Thyroid gland (tissue), 4 donors: ENCODE data around the gene SLC19A2. TPM values are rescaled to one million over a fixed set of nuclear protein-coding genes. Genes with fewer than 3 reads are reported as not detected.
"Not testable (repeated sequence)": the region's sequence is repeated elsewhere in the genome, so short reads cannot be mapped to it uniquely, and the experiment has no call there.

Experiments
- DNase-seq, 2 donors: peaks; one replicate each; pipeline ENCODE4 v3.0.0-alpha.2; 2019
- H3K27ac ChIP-seq, 3 donors: fragments of 200-600 bp; sonication (generic); 1 replicate in 2 of 3; 2 replicates in 1 of 3; pipeline ENCODE4 v1.5.1; 2016 to 2019; ENCODE audit warnings: mild to moderate bottlenecking in 1 of 3, moderate library complexity in 1 of 3
- H3K27me3 ChIP-seq: fragments of 200-600 bp; sonication (generic); one replicate; pipeline ENCODE4 v1.5.1; 2019
- H3K36me3 ChIP-seq, 2 donors: fragments of 200-600 bp; sonication (generic); one replicate each; pipeline ENCODE4 v1.5.1; 2016 to 2019
- H3K4me1 ChIP-seq, 2 donors: fragments of 200-600 bp; sonication (generic); one replicate each; pipeline ENCODE4 v1.5.1; 2017 to 2019
- H3K4me3 ChIP-seq, 3 donors: fragments of 200-600 bp; sonication (generic); replicated peaks in 1 of 3; 1 replicate in 2 of 3; 2 replicates in 1 of 3; pipeline ENCODE4 v1.5.1; 2016; ENCODE audit warnings: mild to moderate bottlenecking in 1 of 3
- H3K9me3 ChIP-seq: fragments of 200-600 bp; sonication (generic); one replicate; pipeline ENCODE4 v1.5.1; 2017
- POLR2A ChIP-seq, 2 donors: fragments of 450-650 bp; IDR thresholded peaks; one replicate each; pipeline ENCODE4 v1.6.1; 2017; ENCODE audit warnings: antibody characterized with exemption in 2 of 2, mild to moderate bottlenecking in 2 of 2, moderate library complexity in 1 of 2
- WGBS, 2 donors: methylation state at CpG; one replicate each; pipeline ENCODE4 v1.1.5; 2017; 5-methylcytosine and 5-hydroxymethylcytosine counted together
- intact Hi-C: fragments of 100-400 bp; cut with DNase I; formaldehyde crosslinking; loops from one replicate; pipeline ENCODE4 v1.15.1; 2023
- total RNA-seq, 4 donors: library from RNA; depleted of rRNA; stranded (reverse); fragments of >200 nt; gene quantifications; one replicate each; pipeline ENCODE4 v1.2.3, GENCODE V29; 2016
- TF ChIP-seq, protein P1 (sequence below), 6 experiments: fragments of 200-600 bp in 3 of 6; fragments of 450-650 bp in 3 of 6; sonication (generic) in 3 of 6; IDR thresholded peaks; one replicate each; pipeline ENCODE4 v1.5.1; 2016 to 2019; ENCODE audit warnings: antibody characterized with exemption in 6 of 6, mild to moderate bottlenecking in 2 of 6, inconsistent platforms in 1 of 6, moderate library complexity in 1 of 6

The SLC19A2 gene, protein sequence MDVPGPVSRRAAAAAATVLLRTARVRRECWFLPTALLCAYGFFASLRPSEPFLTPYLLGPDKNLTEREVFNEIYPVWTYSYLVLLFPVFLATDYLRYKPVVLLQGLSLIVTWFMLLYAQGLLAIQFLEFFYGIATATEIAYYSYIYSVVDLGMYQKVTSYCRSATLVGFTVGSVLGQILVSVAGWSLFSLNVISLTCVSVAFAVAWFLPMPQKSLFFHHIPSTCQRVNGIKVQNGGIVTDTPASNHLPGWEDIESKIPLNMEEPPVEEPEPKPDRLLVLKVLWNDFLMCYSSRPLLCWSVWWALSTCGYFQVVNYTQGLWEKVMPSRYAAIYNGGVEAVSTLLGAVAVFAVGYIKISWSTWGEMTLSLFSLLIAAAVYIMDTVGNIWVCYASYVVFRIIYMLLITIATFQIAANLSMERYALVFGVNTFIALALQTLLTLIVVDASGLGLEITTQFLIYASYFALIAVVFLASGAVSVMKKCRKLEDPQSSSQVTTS
- total RNA-seq, result 10 to 100 TPM; 19.0 to 41.0 (median 27.8) TPM

DNA sequence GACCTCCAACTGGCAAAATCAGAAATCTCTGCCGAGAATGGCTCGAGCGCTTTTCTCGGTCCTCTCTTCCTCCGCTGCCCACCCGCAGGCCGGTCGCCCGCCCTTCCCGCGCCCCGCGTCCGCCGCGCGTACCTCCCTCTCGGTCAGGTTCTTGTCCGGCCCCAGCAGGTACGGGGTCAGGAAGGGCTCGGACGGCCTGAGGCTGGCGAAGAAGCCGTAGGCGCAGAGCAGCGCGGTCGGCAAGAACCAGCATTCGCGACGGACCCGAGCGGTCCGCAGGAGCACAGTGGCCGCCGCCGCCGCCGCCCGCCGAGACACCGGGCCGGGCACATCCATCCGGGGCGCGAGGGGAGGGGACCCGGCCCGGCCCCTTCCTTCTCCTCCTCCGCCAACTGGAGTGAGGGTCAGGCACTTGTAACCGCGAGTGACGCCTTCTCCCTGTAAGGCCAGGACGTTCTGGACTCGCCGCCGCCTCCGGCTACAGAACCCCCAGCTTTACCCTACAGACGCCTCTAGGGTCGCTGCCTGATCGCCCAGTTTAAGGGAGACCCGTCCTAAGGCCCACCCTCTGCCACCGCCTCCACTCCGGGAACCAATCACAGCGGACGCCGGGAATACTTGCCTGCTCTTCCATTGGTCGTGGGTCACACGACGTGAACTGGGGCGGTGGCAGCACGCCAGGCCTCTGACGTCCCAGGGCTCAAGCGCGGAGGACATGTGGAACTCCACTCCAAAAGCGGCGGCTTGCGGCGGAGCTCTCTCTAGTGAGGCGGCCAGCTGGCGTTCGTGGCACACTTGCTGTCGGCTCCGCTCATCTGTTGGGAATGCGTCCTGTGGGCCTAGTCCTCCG, at the start of gene SLC19A2:
Gene SLC19A2 (minus strand): TSS at position 514 of the 850 bp plus-strand sequence. CDS start 178 bp downstream, at position 336.
- peak within 1 kb of the TSS; percentile 85 to 89 (median 87) for H3K4me3 ChIP-seq
- DNase-seq, result peak; percentile 100
- 0 to 1% methylated on average over 46 to 53 of the region's 85 CpGs for WGBS, 2 donors
- TF ChIP-seq, protein P1, sequence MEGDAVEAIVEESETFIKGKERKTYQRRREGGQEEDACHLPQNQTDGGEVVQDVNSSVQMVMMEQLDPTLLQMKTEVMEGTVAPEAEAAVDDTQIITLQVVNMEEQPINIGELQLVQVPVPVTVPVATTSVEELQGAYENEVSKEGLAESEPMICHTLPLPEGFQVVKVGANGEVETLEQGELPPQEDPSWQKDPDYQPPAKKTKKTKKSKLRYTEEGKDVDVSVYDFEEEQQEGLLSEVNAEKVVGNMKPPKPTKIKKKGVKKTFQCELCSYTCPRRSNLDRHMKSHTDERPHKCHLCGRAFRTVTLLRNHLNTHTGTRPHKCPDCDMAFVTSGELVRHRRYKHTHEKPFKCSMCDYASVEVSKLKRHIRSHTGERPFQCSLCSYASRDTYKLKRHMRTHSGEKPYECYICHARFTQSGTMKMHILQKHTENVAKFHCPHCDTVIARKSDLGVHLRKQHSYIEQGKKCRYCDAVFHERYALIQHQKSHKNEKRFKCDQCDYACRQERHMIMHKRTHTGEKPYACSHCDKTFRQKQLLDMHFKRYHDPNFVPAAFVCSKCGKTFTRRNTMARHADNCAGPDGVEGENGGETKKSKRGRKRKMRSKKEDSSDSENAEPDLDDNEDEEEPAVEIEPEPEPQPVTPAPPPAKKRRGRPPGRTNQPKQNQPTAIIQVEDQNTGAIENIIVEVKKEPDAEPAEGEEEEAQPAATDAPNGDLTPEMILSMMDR (IDR thresholded peaks at IDR 0.05), result peak in 3 of 6 experiments; percentile 20 to 38 (median 33)
- peak; percentile 89 to 100 for TF ChIP-seq POLR2A (IDR thresholded peaks at IDR 0.05)
- H3K4me1 ChIP-seq, result peaks cover 16 to 31% of the 10 kb centered on the region in 2 donors
- no peaks in the 10 kb centered on the region for H3K27me3 ChIP-seq
- intact Hi-C loops, result no loop called here
- H3K27ac ChIP-seq, result peak within 1 kb of the TSS; percentile 97 to 98 (median 98)
- no peaks in the 10 kb centered on the region for H3K36me3 ChIP-seq
- H3K9me3 ChIP-seq, result no peaks in the 10 kb centered on the region

DNA sequence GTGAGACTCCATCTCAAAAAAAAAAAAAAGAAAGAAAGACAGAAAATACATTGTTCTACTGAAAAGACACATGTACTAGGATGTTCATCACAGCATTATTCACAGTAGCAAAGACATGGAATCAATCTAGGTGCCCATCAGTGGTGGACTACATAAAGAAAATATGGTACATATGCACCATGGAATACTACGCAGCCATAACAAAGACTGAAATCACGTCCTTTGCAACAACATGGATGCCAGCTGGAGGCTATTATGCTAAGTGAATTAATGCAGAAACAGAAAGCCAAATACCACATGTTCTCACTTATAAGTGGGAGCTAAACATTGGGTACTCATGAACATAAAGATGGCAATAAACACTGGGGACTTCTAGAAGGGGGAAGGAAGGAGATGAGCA, 48.9 kb upstream of the SLC19A2 start:
- intact Hi-C loops, result no loop called here
- TF ChIP-seq, protein P1 (IDR thresholded peaks at IDR 0.05), result no peak
- TF ChIP-seq POLR2A (IDR thresholded peaks at IDR 0.05), result no peak
- Histone ChIP-seq H3K9me3 (no peaks in the 10 kb centered on the region), H3K4me1 (peaks cover 5 to 9% of the 10 kb centered on the region in 2 donors), H3K27me3 (no peaks in the 10 kb centered on the region), H3K4me3 (no peak overlapping the region), H3K27ac (no peak overlapping the region), H3K36me3 (no peaks in the 10 kb centered on the region)
- 92 to 96% methylated on average over 2 of the region's 2 CpGs for WGBS, 2 donors
- no peak for DNase-seq

DNA sequence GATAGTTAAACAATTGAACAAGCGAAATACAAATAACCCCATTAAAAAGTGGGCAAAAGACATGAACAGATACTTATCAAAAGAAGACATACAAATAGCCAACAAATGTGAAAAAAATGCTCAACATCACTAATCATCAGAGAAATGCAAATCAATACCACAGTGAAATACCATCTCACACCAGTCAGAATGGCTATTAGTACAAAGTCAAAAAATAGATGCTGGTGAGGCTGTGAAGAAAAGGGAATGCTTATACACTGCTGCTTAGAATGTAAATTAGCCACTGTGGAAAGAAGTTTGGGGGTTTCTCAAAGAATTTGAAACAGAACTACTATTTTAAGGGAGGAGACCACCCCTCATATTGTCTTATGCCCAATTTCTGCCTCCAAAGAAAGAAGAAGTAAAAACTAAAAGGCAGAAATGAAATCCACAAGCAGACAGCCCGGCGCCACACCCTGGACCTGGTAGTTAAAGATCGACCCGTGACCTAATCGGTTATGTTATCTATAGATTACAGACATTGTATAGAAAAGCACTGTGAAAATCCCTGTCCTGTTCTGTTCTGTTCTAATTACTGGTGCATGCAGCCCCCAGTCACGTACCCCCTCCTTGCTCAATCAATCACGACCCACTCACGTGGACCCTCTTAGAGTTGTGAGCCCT, 47.9 kb upstream of the SLC19A2 start:
- H3K27me3 ChIP-seq, H3K27ac ChIP-seq, intact Hi-C loops, H3K36me3 ChIP-seq, H3K4me3 ChIP-seq, H3K9me3 ChIP-seq, DNase-seq: not testable (repeated sequence)
- whole genome bisulfite sequencing, 2 donors, result 90 to 93% methylated on average over 9 of the region's 9 CpGs
- peaks cover 7 to 13% of the 10 kb centered on the region in 2 donors for H3K4me1 ChIP-seq

DNA sequence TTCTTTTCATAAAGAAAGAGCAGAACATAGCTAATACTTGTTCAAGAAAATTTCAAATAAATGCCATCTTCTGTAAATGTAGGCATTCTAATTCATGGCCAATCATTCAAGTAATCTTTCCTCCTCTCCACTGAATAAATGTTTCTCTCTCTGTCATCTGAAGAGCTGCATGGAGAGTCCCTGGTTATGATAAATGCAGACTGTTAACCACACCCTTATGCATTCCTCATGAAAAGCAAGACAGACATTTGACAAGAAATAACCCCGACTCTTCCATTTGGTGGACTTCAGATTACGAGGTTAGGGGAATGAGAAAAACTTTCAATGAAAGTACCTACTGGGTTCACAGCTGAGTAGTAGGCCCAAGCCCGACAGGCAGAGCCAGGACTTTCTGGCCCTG, 44.7 kb upstream of the SLC19A2 start:
- Histone ChIP-seq H3K9me3 (no peaks in the 10 kb centered on the region), H3K36me3 (no peaks in the 10 kb centered on the region), H3K4me1 (peaks cover 7 to 36% of the 10 kb centered on the region in 2 donors), H3K4me3 (no peak overlapping the region), H3K27ac (peak overlapping the region in 2 of 3 donors; percentile 86 to 97), H3K27me3 (no peaks in the 10 kb centered on the region)
- TF ChIP-seq, protein P1 (IDR thresholded peaks at IDR 0.05), result no peak
- TF ChIP-seq POLR2A (IDR thresholded peaks at IDR 0.05), result no peak
- intact Hi-C loops, result no loop called here
- no peak for DNase-seq
- WGBS, 2 donors, result 94% methylated on average over 3 of the region's 3 CpGs

DNA sequence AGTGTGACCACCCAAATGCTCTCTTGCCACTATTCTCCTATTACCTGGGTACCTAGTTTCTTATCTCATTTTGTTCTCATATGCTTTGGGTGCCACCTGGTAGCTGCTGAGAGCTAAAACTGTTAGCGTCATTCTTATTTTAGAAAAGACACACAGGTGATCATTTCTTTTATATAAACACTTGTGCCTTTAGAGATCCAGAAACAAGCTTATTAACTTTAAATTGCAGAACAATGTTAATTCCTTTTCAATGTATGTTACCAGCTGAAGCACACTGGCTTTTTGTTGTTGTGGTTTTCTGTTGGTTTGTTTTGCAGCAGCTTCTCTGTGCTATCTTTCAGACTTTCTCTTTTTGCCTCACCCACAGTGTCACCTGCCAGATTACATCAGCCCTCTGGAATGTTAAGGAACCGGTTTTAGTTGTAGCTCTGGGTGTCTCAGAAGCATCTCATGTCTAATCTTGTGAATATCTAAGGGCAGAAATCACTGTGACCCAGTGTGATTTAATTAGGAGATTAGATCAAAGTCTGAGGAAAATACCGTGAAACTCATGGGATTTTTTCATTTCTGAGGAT, 43.4 kb upstream of the SLC19A2 start:
- intact Hi-C loops, result no loop called here
- peak; percentile 84 to 85 for DNase-seq
- no peaks in the 10 kb centered on the region for H3K9me3 ChIP-seq
- peak in 1 of 2 donors; percentile 74 for TF ChIP-seq POLR2A (IDR thresholded peaks at IDR 0.05)
- TF ChIP-seq, protein P1 (IDR thresholded peaks at IDR 0.05), result no peak
- no peak overlapping the region for H3K4me3 ChIP-seq
- H3K36me3 ChIP-seq, result no peaks in the 10 kb centered on the region
- no peaks in the 10 kb centered on the region for H3K27me3 ChIP-seq
- WGBS, 2 donors, result 24 to 26% methylated on average over 3 of the region's 3 CpGs
- H3K27ac ChIP-seq, result peak overlapping the region; percentile 86 to 97 (median 91)
- H3K4me1 ChIP-seq, result peaks cover 7 to 42% of the 10 kb centered on the region in 2 donors
